Fibroblast of pulmonary artery (primary cell): Measurements from ENCODE around the gene RNF187.
"Not testable (repeated sequence)": the region's sequence is repeated elsewhere in the genome, so short reads cannot be mapped to it uniquely, and the experiment has no call there.

Experiments
- DNase-seq: peaks from one replicate; pipeline ENCODE4 v3.0.0-alpha.2; 2010; ENCODE audit warnings: low read depth
- H3K4me3 ChIP-seq: replicated peaks from 2 replicates; pipeline ENCODE4 v1.5.1; 2011; ENCODE audit warnings: low read depth, mild to moderate bottlenecking, control low read depth, low read length, moderate library complexity
- CTCF ChIP-seq: IDR thresholded peaks from 2 replicates; pipeline ENCODE4 v1.5.1; 2011; ENCODE audit warnings: mild to moderate bottlenecking, control low read depth, low read length, inconsistent platforms; ENCODE audit errors: missing control alignments

RNF187 gene

GRCh38 chr1:228465141-228465540 is 22.0 kb upstream of the RNF187 start:
- peak overlapping the region; percentile 52 for H3K4me3 ChIP-seq
- no peak for DNase-seq
- TF ChIP-seq CTCF, result no peak

- TF ChIP-seq CTCF, result no peak
- DNase-seq, result no peak
- no peak overlapping the region for H3K4me3 ChIP-seq
Observed at GRCh38 chr1:228465571-228466146, 21.5 kb upstream of the RNF187 start.

- not testable (repeated sequence) for DNase-seq
Observed at GRCh38 chr1:228468188-228468587, 19.0 kb upstream of the RNF187 start.

GRCh38 chr1:228469413-228470162 is 17.6 kb upstream of the RNF187 start:
- no peak for DNase-seq
- TF ChIP-seq CTCF, result no peak
- no peak overlapping the region for H3K4me3 ChIP-seq

More at GRCh38 chr1:228468188-228468587, 19.0 kb upstream of the RNF187 start:
- not testable (repeated sequence) for H3K4me3 ChIP-seq

GRCh38 chr1:228471154-228471761 is 15.9 kb upstream of the RNF187 start:
- no peak overlapping the region for H3K4me3 ChIP-seq
- TF ChIP-seq CTCF, result no peak
- no peak for DNase-seq

- peak; percentile 73 for DNase-seq
- TF ChIP-seq CTCF, result peak; percentile 68
Observed at GRCh38 chr1:228471762-228472398, 15.3 kb upstream of the RNF187 start.

GRCh38 chr1:228472655-228473054 is 14.5 kb upstream of the RNF187 start:
- no peak overlapping the region for H3K4me3 ChIP-seq
- no peak for TF ChIP-seq CTCF
- DNase-seq, result peak; percentile 49

More at GRCh38 chr1:228471762-228472398, 15.3 kb upstream of the RNF187 start:
- no peak overlapping the region for H3K4me3 ChIP-seq
